B cell (primary cell): ENCODE measurements around the gene TRAPPC5. TPM values are rescaled to one million over a fixed set of nuclear protein-coding genes. Genes with fewer than 3 reads are reported as not detected.

ENCODE experiments used
- ATAC-seq: fragments of 200-7000 bp; cut with Tn5 transposase; one replicate; pipeline ENCODE4 v1.10.0; 2021; ENCODE audit warnings: low read depth, mild to moderate bottlenecking, moderate number of reproducible peaks, moderate library complexity
- CTCF ChIA-PET: fragments of 350-600 bp; sonication (Branson Sonifier 250); formaldehyde crosslinking; loops from one replicate; lab custom pipeline; 2021; ENCODE audit warnings: antibody characterized with exemption, inconsistent platforms; lab: Charles Lee
- POLR2A ChIA-PET: fragments of 350-600 bp; sonication (Branson Sonifier 250); formaldehyde crosslinking; loops from one replicate; lab custom pipeline; 2021; ENCODE audit warnings: antibody characterized with exemption; lab: Charles Lee
- DNase-seq: peaks from one replicate; pipeline ENCODE4 v3.0.0; 2013
- H2AFZ ChIP-seq: 2 replicates; pipeline ENCODE4 v1.6.1; 2012; ENCODE audit warnings: mild to moderate bottlenecking, low read depth, low read length; ENCODE audit not compliant: insufficient read depth, poor library complexity, severe bottlenecking
- H3K27ac ChIP-seq, 2 donors: 1 replicate in 1 of 2; 2 replicates in 1 of 2; pipeline ENCODE4 v1.5.1; 2012 to 2013; ENCODE audit warnings: low read length in 2 of 2, mild to moderate bottlenecking in 2 of 2, moderate library complexity in 1 of 2
- H3K27me3 ChIP-seq, 4 experiments: fragments of 200-600 bp in 1 of 4; sonication (generic) in 1 of 4; replicated peaks in 1 of 4; 1 replicate in 2 of 4; 2 replicates in 2 of 4; pipeline versions ENCODE4 v1.6.1 to v1.7.0; 2013 to 2016; ENCODE audit warnings: low read length in 3 of 4, mild to moderate bottlenecking in 2 of 4, mixed read lengths in 1 of 4, moderate library complexity in 1 of 4; ENCODE audit not compliant: insufficient read depth in 4 of 4, control insufficient read depth in 3 of 4; ENCODE audit errors: control extremely low read depth in 1 of 4
- H3K36me3 ChIP-seq, 2 experiments: replicated peaks in 1 of 2; 1 replicate in 1 of 2; 2 replicates in 1 of 2; pipeline versions ENCODE4 v1.6.1 to v1.7.1; 2013; ENCODE audit warnings: low read length in 1 of 2; ENCODE audit not compliant: insufficient read depth in 2 of 2, control insufficient read depth in 1 of 2; ENCODE audit errors: control extremely low read depth in 1 of 2, extremely low read depth in 1 of 2
- H3K4me1 ChIP-seq, 2 donors: fragments of 200-600 bp in 1 of 2; sonication (generic) in 1 of 2; 1 replicate in 1 of 2; 2 replicates in 1 of 2; pipeline versions ENCODE4 v1.5.1 to v1.6.1; 2013 to 2017; ENCODE audit warnings: low read length in 2 of 2; ENCODE audit not compliant: control insufficient read depth in 2 of 2, insufficient read depth in 2 of 2
- H3K4me2 ChIP-seq: replicated peaks from 2 replicates; pipeline ENCODE3; 2012; ENCODE audit warnings: mild to moderate bottlenecking, low read depth, low read length; ENCODE audit not compliant: poor library complexity, severe bottlenecking
- H3K4me3 ChIP-seq, 5 experiments: fragments of 200-600 bp in 1 of 5; sonication (generic) in 1 of 5; 1 replicate in 3 of 5; 2 replicates in 2 of 5; pipeline versions ENCODE4 v1.5.1 to v1.7.0; 2011 to 2016; ENCODE audit warnings: low read length in 4 of 5, mild to moderate bottlenecking in 4 of 5, low read depth in 2 of 5, control low read depth in 1 of 5, moderate library complexity in 1 of 5; ENCODE audit not compliant: insufficient read depth in 1 of 5; ENCODE audit errors: control extremely low read depth in 1 of 5, extremely low read depth in 1 of 5
- H3K79me2 ChIP-seq: fragments of 200-600 bp; sonication (generic); one replicate; pipeline ENCODE4 v1.6.0; 2016; ENCODE audit warnings: low read length; ENCODE audit not compliant: control insufficient read depth, insufficient read depth
- H3K9ac ChIP-seq: fragments of 200-600 bp; sonication (generic); 2 replicates; pipeline ENCODE4 v1.6.1; 2017; ENCODE audit warnings: mild to moderate bottlenecking, low read length, moderate library complexity
- H3K9me3 ChIP-seq, 3 donors: one replicate each; pipeline versions ENCODE4 v1.6.1 to v1.7.1; 2013; ENCODE audit warnings: low read length in 2 of 3; ENCODE audit not compliant: control insufficient read depth in 2 of 3, insufficient read depth in 1 of 3; ENCODE audit errors: control extremely low read depth in 1 of 3
- H4K20me1 ChIP-seq: 2 replicates; pipeline ENCODE4 v1.6.0; 2012; ENCODE audit warnings: mild to moderate bottlenecking, low read length; ENCODE audit not compliant: insufficient read depth, control insufficient read depth, poor library complexity, severe bottlenecking
- H3K27ac Mint-ChIP-seq: one replicate; pipeline ENCODE4 v1.8.0; 2021; ENCODE audit warnings: mixed read lengths
- H3K27me3 Mint-ChIP-seq: one replicate; pipeline ENCODE4 v1.8.0; 2021; ENCODE audit warnings: mixed read lengths
- H3K4me1 Mint-ChIP-seq: one replicate; pipeline ENCODE4 v1.8.0; 2021; ENCODE audit warnings: mixed read lengths
- H3K4me3 Mint-ChIP-seq: one replicate; pipeline ENCODE4 v1.8.0; 2021; ENCODE audit warnings: mixed read lengths
- H3K9me3 Mint-ChIP-seq: one replicate; pipeline ENCODE4 v1.8.0; 2022; ENCODE audit warnings: mixed read lengths; ENCODE audit not compliant: insufficient read depth
- CTCF ChIP-seq: fragments of 200-600 bp; IDR thresholded peaks from one replicate; pipeline ENCODE4 v1.8.0; 2022; ENCODE audit warnings: antibody characterized with exemption, mild to moderate bottlenecking
- EZH2 ChIP-seq: IDR thresholded peaks from 2 replicates; pipeline ENCODE4 v1.6.1; 2012; ENCODE audit warnings: borderline replicate concordance, low read depth, mild to moderate bottlenecking, moderate library complexity, low read length; ENCODE audit not compliant: insufficient read depth, poor library complexity, severe bottlenecking
- WGBS: methylation state at CpG from one replicate; pipeline ENCODE4 v1.1.5; 2013; ENCODE audit warnings: missing lambda C conversion rate; ENCODE audit not compliant: insufficient coverage; 5-methylcytosine and 5-hydroxymethylcytosine counted together
- intact Hi-C: fragments of 100-400 bp; cut with micrococcal nuclease; formaldehyde crosslinking; loops from one replicate; pipeline ENCODE4 v1.10.0; 2022
- polyA plus RNA-seq: library from polyadenylated mRNA; depleted of rRNA; stranded (reverse); fragments of >200 nt; gene quantifications from 2 replicates; pipeline ENCODE4 v1.2.3, GENCODE V29; 2012
- total RNA-seq, 2 donors: library from RNA; stranded (reverse); fragments of 120-200 nt in 1 of 2; gene quantifications; 1 replicate in 1 of 2; 2 replicates in 1 of 2; pipeline versions ENCODE4 v1.2.3 to v1.2.4, GENCODE V29; 2013 to 2022

TRAPPC5 gene
- total and polyA plus RNA-seq, 2 donors (not counting 1 experiment from before 2014, with no cell fraction given) = 61.5 to 64.9 TPM

DNA sequence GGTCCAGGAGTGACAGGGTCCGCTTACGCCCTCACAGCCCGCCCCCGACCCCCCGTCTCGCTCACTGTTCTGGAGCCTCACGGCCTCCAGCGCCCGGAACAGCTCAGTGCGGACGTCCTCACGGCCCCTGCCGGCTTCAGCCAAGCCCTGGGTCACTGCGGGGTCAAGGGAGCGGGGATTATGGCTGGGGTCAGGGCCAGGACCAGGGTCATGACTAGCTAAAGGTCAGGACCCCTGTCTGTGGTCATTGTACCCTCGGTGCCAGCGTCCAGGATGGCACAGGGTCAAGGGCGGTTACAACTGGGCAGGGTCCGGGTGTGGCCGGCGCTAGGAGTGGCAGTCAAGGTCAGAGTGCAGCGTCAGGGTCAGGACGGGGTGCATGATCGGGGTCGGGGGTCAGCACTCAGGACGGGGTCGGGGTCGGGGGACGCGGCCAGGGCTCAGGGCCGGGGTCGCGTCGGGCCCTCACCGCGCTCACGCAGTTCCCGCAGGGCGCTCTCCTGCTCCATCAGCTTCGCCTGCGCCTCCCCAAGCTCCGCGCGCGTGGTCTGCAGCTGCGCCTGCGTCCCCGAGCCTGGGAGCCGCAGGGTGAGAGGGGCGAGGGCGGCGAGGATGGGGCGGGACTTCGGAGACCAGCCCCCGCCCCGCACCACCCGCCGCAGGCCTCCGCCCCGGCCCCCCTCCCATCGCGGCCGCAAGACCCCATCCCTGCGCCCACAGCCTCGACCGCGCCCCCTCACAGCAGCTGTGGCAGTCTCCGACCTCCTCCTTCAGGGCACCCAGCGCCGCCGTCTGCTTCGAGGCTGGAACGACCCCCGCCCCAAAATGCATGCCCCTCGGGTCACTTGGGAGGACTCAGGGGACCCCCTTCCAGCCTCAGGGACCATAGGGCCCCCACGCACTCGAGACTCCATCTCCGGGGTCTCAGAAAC lies 49.9 kb downstream of the TRAPPC5 start:
- Histone ChIP-seq H2AFZ (peak overlapping the region; percentile 70), H3K36me3 (no peaks in the 10 kb centered on the region), H3K4me2 (peak overlapping the region; percentile 77), H3K9me3 (peaks cover 0 to 24% (median 0%) of the 10 kb centered on the region in 3 donors), H3K9ac (peak overlapping the region; percentile 53), H3K79me2 (no peaks in the 10 kb centered on the region), H4K20me1 (no peaks in the 10 kb centered on the region), H3K4me1 (peaks cover 27 to 40% of the 10 kb centered on the region in 2 donors), H3K27ac (no peak overlapping the region), H3K27me3 (peaks cover 0 to 40% (median 20%) of the 10 kb centered on the region in 4 experiments), H3K4me3 (peak overlapping the region in 4 of 5 experiments; percentile 35 to 51 (median 45))
- CTCF ChIA-PET = interaction anchor here (0.9 kb wide), 1 partner anchor 17 kb away, joined by 3 read pairs; the partner anchor contains the start of gene CD209
- TF ChIP-seq EZH2 (no peak), CTCF (no peak)
- Mint-ChIP-seq H3K27me3 (peaks cover 27% of the 10 kb centered on the region), H3K4me1 (peaks cover 34% of the 10 kb centered on the region), H3K27ac (no peak overlapping the region), H3K9me3 (no peaks in the 10 kb centered on the region), H3K4me3 (peak overlapping the region; percentile 83)
- POLR2A ChIA-PET = interaction anchor here (0.6 kb wide), 1 partner anchor 1147 kb away, joined by 3 read pairs; no protein-coding TSS in a partner anchor
- intact Hi-C loops = no loop called here
- ATAC-seq (peak; percentile 21), DNase-seq (no peak)
- 9% methylated on average over 75 of the region's 78 CpGs for WGBS

- Histone ChIP-seq H3K4me3 (no peak overlapping the region), H3K79me2 (no peaks in the 10 kb centered on the region), H2AFZ (no peak overlapping the region), H3K27ac (no peak overlapping the region), H3K9ac (peak overlapping the region; percentile 53), H3K9me3 (peaks cover 0 to 24% (median 0%) of the 10 kb centered on the region in 3 donors), H3K36me3 (no peaks in the 10 kb centered on the region), H4K20me1 (no peaks in the 10 kb centered on the region), H3K4me2 (peak overlapping the region; percentile 77), H3K27me3 (peaks cover 0 to 40% (median 20%) of the 10 kb centered on the region in 4 experiments), H3K4me1 (peaks cover 27 to 40% of the 10 kb centered on the region in 2 donors)
- Mint-ChIP-seq H3K4me3 (no peak overlapping the region), H3K4me1 (peaks cover 34% of the 10 kb centered on the region), H3K27ac (no peak overlapping the region), H3K27me3 (peaks cover 27% of the 10 kb centered on the region), H3K9me3 (no peaks in the 10 kb centered on the region)
- intact Hi-C loops = no loop called here
- CTCF ChIA-PET = no interaction called here
- ATAC-seq (no peak), DNase-seq (no peak)
- WGBS = 73% methylated on average over 39 of the region's 39 CpGs
- POLR2A ChIA-PET = interaction anchor here (0.6 kb wide), 1 partner anchor 1148 kb away, joined by 3 read pairs; no protein-coding TSS in a partner anchor
- no peak for TF ChIP-seq EZH2
- no peak for TF ChIP-seq CTCF
Observed at GRCh38 chr19:7731218-7731595, 50.6 kb downstream of the TRAPPC5 start.
